Omental fat pad (tissue), 4 donors: ENCODE measurements around the gene SLC9A8. TPM values are rescaled to one million over a fixed set of nuclear protein-coding genes. Genes with fewer than 3 reads are reported as not detected.

ENCODE experiments used
- ATAC-seq: fragments of 150-250 bp; one replicate; pipeline ENCODE4 v1.9.1; 2016; ENCODE audit warnings: mild to moderate bottlenecking, moderate library complexity; ENCODE audit not compliant: low FRiP score
- DNase-seq: peaks from one replicate; pipeline ENCODE4 v3.0.0-alpha.2; 2019; ENCODE audit warnings: low spot score
- CTCF ChIP-seq, 3 donors: fragments of 450-650 bp; IDR thresholded peaks; one replicate each; pipeline ENCODE4 v1.5.1; 2016 to 2017; ENCODE audit warnings: antibody characterized with exemption in 3 of 3, mild to moderate bottlenecking in 3 of 3, moderate library complexity in 2 of 3
- total RNA-seq, 4 donors: library from RNA; depleted of rRNA; stranded (reverse); fragments of >200 nt; gene quantifications; one replicate each; pipeline ENCODE4 v1.1.0, GENCODE V29; 2016

SLC9A8 gene
- total RNA-seq, 4 donors from 2014 or later, result 8.0 to 13.3 (median 10.7) TPM

DNA sequence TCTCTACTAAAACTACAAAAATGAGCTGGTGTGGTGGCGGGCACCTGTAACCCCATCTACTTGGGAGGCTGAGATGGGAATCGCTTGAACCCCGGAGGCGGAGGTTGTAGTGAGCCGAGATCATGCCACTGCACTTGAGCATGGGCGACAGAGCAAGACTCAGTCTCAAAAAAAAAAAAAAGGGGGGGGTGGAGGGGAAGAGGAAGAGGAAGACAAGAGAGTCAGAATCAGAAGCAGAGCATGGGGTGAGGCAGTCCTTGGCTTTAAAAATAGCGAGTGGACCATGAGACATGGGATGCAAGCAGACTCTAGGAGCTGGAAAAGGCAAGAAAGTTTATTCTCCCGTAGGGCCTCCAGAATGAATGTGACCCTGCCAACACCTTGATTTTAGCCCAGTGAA is 3.9 kb upstream of the SLC9A8 start:
- TF ChIP-seq CTCF (IDR thresholded peaks at IDR 0.05), result no peak
- no peak for DNase-seq
- ATAC-seq, result no peak

DNA sequence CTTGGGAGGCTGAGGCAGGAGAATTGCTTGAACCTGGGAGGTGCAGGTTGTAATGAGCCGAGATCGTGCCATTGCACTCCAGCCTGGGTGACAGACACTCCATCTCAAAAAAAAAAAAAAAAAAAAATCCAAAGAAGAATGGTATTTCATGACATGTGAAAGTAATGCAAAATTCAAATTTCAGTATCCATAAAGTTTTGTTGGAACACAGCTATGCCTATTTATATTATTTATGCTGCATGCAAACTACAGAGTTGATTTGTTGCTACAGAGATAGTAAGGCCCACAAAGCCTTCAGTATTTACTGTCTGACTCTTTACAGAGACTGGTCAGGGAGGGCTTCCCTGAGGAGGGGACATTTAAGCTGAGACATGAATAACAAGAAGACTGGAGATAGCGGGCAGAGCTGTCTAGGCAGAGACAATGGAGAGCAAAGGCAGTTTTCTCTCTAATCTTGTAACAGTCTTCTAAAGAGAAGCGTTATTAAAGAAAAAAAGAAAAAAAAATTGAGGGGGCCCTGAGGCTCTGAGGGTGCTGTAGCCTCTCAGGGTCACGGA is 2.7 kb upstream of the SLC9A8 start:
- ATAC-seq, result no peak
- no peak for DNase-seq
- no peak for TF ChIP-seq CTCF (IDR thresholded peaks at IDR 0.05)

DNA sequence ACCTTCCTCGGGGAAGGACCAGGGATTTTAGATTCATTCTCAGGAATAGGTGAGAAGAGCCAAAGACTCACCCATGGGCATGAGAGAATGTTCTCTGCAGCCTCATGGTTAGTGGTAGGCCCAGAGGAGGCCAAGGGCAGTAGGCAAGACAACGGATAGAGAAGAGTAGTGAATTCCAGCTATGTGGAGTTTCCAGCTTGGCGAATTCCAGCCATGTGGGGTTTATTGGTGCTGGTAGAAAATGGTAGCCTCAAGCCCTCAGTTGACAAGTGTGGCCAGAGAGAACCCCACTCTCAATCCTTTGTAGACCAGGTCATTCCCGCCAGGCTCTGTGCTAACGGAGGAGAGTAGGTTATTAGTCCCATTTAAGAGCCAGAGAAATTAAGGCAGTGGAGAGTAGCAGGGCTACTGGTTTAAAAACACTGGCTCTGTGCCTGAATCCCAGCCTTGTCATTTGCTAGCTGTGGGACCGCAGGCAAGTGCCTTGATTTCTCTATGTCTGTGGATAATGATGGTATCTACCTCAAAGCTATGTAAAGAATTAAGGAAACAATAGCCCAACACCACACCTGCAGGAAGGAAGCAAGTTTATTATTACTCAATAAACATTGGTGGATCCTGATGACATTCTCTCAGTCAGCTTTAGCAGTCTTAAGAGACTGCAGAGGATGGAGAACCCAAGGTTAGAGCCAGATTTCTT is 2.0 kb upstream of the SLC9A8 start:
- ATAC-seq (no peak), DNase-seq (no peak)
- no peak for TF ChIP-seq CTCF (IDR thresholded peaks at IDR 0.05)

DNA sequence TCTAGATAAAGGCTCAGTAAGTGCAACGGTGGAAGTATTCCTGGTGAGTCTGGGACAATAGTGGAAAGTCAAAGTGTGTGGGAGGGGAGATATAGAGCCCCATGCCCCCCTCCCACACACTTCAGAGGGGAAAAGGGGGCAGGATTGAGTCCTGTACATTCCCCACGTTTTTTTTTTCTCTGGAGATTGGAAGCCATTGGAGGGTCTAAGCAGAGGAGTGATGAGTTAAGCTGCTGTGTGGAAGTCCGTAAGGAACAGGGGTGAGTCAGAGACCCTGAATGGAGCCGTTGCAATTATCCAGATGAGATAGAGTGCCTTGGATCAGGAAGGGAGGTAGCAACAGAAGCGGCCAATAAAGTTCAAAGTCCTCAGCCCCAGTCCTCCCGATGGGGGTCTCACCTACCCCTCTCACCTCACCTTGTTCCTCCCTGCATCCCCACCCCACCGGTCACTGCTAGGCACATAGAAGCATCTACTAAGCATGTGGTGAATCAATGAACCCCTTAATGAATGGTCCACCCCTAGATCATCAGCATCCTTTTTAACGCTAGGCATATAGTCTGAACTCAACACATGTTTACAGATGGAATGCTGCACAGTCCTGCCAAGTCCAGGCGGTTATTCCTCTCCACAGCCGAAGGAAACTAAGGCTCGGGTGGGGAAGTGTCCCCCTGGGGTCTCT is 662 bp upstream of the SLC9A8 start:
- DNase-seq (no peak), ATAC-seq (peak; percentile 72)
- TF ChIP-seq CTCF (IDR thresholded peaks at IDR 0.05), result no peak

- ATAC-seq, result no peak
- no peak for DNase-seq
- TF ChIP-seq CTCF (IDR thresholded peaks at IDR 0.05), result no peak
Observed at GRCh38 chr20:49813305-49813974, 812 bp downstream of the SLC9A8 start.

GRCh38 chr20:49814057-49814694 is 1.5 kb downstream of the SLC9A8 start:
- TF ChIP-seq CTCF (IDR thresholded peaks at IDR 0.05), result no peak
- no peak for ATAC-seq

More at GRCh38 chr20:49814057-49814694, 1.5 kb downstream of the SLC9A8 start:
- DNase-seq, result no peak
